G401 (cell line): ENCODE measurements around the gene DNAJB6. TPM values are rescaled to one million over a fixed set of nuclear protein-coding genes. Genes with fewer than 3 reads are reported as not detected.
"Not testable (repeated sequence)": the region's sequence is repeated elsewhere in the genome, so short reads cannot be mapped to it uniquely, and the experiment has no call there.

Experiments
- DNase-seq: peaks from one replicate; pipeline ENCODE4 v3.0.0-alpha.2; 2015; ENCODE audit warnings: low spot score
- in situ Hi-C: cut with HindIII; loops from 2 replicates; pipeline ENCODE4 v1.10.0; 2016; ENCODE audit warnings: low sequenced_read_pairs, mixed read lengths
- total RNA-seq: library from RNA; depleted of rRNA; stranded (reverse); fragments of >200 nt; shearing (Covaris generic); gene quantifications from 2 replicates; pipeline ENCODE4 v1.2.3, GENCODE V29; 2014

Gene DNAJB6
- total RNA-seq, 1 experiment from 2014 or later = 115 TPM

GRCh38 chr7:157318015-157318706 lies 18.6 kb upstream of the DNAJB6 start:
- in situ Hi-C loops = no loop called here
- no peak for DNase-seq

GRCh38 chr7:157320608-157320980 lies 16.2 kb upstream of the DNAJB6 start:
- no peak for DNase-seq
- in situ Hi-C loops = no loop called here

- in situ Hi-C loops = no loop called here
- no peak for DNase-seq
Measured at GRCh38 chr7:157323401-157323800, 13.4 kb upstream of the DNAJB6 start.

DNA sequence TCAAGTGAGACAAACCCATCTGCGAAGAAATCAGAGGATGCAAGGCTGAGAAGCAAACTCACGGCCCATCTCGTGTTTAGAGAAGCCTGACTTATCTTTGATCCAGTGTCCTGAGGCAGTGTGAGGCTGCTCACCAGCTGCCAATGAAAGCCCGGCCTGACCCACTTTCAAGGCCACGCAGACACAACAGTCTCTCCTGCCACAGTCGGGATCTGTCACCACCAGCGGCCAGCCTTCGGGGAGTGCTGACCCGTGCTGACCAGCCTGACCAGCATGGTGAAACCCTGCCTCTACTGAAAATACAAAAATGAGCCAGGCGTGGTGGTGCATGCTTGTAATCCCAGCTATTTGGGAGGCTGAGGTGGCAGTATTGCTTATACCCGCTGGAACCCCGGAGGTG lies 7.4 kb upstream of the DNAJB6 start:
- in situ Hi-C loops = no loop called here
- no peak for DNase-seq

DNA sequence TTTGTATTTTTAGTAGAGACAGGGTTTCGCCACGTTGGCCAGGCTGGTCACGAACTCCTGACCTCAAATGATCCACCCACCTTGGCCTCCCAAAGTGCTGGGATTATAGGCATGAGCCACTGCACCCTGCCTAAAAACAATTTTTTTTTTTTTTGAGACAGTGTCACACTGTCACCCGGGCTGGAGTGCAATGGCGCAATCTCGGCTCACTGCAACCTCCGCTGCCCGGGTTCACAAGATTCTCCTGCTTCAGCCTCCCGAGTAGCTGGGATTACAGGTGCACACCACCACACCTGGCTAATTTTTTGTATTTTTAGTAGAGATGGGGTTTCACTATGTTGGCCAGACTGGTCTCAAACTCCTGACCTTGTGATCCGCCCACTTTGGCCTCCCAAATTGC lies 6.2 kb upstream of the DNAJB6 start:
- in situ Hi-C loops = loop anchor here (10.0 kb wide), 1 partner anchor 224 kb away; no protein-coding TSS in a partner anchor
- not testable (repeated sequence) for DNase-seq

DNA sequence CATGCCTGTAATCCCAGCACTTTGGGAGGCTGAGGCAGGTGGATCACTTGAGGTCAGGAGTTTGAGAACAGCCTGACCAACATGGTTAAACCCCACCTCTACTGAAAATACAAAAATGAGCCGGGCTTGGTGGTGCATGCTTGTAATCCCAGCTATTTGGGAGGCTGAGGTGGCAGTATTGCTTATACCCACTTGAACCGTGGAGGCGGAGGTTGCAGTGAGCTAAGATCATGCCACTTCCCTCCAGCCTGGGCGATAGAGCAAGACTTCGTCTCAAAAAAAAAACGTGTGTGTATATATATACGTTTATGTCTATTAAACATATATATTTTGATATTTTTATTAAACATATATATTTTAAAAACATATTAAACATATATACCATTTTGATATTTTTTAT lies 5.8 kb upstream of the DNAJB6 start:
- not testable (repeated sequence) for DNase-seq
- in situ Hi-C loops = loop anchor here (10.0 kb wide), 1 partner anchor 224 kb away; no protein-coding TSS in a partner anchor

GRCh38 chr7:157335236-157335635 lies 1.6 kb upstream of the DNAJB6 start:
- DNase-seq = no peak
- in situ Hi-C loops = loop anchor here (10.0 kb wide), 1 partner anchor 220 kb away; no protein-coding TSS in a partner anchor

DNA sequence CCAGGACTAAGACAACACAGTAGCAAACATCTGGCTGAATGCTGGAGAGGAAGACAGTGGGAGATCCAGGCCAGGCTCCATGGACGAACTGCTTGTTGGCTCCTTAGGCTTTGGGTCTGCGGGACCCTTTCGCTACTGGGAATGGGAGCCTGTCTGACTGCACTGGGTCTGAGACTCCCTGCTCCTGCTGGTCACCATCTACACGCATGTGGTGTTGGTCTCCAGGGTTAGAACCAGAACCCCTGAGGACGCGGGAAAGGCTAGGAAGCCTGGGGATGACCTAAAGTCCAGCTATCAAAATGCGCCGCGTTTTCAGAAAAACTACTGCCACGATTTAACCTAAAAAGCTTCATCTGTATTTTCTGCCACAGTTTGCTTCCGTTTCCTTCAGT lies 817 bp upstream of the DNAJB6 start:
- DNase-seq = no peak

GRCh38 chr7:157337316-157338149 lies 729 bp downstream of the DNAJB6 start:
- DNase-seq = peak; percentile 16

More for the DNA sequence above, 817 bp upstream of the DNAJB6 start:
- in situ Hi-C loops = loop anchor here (10.0 kb wide), 1 partner anchor 219 kb away; no protein-coding TSS in a partner anchor

DNA sequence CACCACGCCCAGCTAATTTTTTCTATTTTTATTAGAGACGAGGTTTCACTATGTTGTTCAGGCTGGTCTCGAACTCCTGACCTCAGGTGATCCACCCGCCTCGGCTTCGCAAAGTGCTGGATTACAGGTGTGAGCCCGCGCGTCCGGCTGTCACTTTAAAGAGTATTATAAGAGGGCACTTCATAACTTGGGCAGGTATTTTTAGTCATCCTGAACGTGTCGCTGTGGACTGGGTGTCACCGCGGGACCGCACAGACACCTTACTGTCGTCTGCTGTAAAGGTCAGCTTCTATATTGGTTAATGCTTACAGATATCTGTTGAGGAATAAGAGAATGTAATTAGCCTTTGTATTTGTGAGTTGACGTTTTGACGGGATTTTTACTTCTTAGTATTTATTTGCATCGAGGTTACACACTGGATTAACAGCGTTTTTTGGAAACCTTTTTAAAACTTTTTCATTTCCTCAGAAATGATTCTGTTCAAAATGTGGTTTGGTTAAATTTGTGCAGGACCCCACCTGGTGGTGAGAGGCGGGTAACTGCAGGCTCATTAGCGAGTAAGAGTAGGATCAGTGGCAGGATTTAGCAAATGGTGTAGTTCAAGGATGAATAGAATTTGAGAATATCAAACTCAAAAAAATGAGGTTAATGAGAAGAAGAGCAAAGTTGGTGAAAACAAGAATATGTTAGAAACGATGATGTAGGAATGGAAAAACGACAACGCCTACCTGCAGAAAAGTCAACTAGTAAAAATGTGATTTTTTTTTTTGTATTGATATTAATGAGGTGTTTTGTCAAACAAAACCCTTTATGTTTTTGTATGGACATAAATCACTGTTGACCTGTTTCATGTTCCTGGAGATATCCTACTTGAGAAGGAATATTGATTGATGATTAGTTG lies 3.2 kb downstream of the DNAJB6 start:
- in situ Hi-C loops = loop anchor here (10.0 kb wide), 1 partner anchor 215 kb away; no protein-coding TSS in a partner anchor
- peak; percentile 73 for DNase-seq

More at GRCh38 chr7:157337316-157338149, 729 bp downstream of the DNAJB6 start:
- in situ Hi-C loops = loop anchor here (10.0 kb wide), 1 partner anchor 217 kb away; no protein-coding TSS in a partner anchor

DNA sequence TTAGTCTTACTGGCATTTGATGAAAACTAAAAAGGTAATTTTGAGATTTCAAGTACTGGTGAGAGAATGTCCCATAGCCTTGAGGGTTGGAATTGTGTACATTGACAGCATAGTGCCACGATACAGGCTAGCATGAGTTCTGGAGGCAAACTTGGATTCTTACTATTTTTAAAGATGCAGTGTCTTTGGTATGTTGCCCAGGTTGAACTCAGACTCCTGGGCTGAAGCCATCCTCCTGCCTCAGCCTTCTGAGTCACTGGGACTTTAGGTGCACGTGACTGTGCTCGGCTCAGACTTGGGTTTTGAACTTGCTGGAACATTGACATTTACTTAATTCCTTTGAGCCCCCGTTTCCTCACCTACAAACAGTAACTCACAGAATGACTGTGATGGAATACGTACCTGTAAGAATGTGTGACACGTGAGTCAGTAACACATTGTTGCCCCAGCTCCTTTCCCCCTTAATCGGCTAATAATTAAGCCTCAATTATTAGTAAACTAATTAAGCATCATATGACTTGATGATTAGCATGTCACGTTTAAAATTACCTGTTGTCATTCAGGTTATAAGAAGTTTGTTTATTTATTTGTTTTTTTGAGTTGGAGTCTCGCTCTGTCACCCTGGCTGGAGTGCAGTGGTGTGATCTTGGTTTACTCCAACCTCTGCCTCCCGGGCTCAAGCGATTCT lies 10.6 kb downstream of the DNAJB6 start:
- DNase-seq = no peak
- in situ Hi-C loops = no loop called here

DNA sequence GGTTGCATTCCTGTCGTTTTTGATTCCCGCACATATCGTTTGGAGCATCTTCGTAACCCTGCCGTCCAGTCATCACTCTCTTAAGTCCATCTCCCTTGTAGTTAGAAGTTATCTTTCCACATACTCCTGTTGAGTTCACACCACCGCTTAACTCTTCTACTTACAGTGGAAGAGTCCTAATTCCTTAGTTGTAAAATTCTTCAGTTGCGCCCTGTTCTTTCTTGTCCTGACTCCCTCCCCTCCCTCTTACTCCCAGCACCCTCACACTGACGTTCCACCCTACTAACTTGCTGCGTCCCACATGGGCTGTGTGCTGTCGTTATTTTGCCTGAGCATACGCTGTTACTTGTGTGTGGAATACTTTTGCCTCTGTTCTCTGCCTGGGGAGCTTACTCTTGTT lies 11.7 kb downstream of the DNAJB6 start:
- in situ Hi-C loops = no loop called here
- no peak for DNase-seq

- DNase-seq = no peak
- in situ Hi-C loops = no loop called here
Measured at GRCh38 chr7:157352516-157352915, 15.7 kb downstream of the DNAJB6 start.

DNA sequence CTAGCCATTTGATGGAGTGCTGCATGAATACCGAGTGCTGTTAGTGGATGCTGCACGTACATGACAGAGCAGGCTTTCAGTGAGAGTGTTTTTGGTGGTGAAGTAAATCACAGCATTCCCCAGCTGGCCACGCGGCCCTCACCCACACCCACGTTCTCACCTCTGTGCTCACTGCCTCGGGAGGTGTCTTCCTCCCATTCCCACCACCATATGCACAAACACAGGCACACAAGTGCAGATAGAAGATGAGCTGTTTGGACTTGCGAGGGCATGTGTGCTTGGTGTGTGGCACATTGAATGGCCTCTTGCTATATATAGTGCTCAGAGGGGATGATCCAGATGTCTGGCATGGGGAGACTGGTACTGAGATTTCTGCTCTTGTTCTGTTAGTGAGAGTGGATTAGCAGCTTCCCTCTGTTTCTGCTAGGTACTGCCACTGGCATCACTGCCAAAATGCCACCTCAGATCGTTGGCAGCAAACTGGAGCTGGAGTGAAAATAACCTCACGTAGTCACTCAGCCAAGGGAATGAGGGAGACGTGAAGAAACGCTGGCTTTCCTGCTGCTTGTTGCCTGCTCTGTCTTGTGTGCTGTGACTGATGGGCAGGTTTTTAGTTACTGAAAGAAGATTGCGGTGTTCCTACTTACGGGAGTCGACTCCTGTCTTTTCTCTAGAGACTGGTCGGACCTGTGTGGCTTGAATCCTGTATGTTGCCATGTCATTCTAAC lies 19.1 kb downstream of the DNAJB6 start:
- in situ Hi-C loops = no loop called here
- DNase-seq = peak; percentile 89

- DNase-seq = no peak
- in situ Hi-C loops = no loop called here
Measured at GRCh38 chr7:157357129-157358040, 20.6 kb downstream of the DNAJB6 start.

DNA sequence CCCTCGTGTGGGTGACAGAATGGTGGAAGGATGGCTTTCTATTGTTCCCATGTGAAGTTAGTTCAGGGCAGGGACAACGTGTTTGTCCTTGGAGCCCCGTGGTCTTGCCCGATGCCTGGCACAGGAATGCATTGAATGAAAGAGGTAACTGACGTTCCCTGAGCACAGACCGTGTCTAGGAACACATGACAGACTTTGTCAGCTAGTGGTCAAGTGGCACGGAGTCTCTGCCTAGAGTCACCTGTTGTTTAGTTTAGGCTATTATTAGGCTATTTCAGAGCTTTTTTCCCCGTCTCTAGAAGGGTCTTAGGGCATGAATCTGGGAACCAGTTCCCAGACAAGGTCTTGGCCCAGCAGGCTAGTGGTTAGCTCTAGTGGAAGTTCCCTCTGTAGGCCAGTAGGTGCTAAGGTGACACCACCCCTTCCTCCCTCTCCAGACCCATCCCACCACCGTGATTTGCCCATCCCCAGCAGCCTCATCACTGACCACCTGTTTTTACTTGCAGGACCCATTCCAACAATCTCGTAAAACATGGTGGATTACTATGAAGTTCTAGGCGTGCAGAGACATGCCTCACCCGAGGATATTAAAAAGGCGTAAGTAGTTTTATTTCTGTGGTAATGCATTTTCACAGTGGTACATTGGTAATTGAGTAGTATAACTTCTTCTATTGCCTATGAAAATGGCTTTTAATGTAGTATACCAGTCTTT lies 21.4 kb downstream of the DNAJB6 start:
- in situ Hi-C loops = no loop called here
- DNase-seq = no peak

DNA sequence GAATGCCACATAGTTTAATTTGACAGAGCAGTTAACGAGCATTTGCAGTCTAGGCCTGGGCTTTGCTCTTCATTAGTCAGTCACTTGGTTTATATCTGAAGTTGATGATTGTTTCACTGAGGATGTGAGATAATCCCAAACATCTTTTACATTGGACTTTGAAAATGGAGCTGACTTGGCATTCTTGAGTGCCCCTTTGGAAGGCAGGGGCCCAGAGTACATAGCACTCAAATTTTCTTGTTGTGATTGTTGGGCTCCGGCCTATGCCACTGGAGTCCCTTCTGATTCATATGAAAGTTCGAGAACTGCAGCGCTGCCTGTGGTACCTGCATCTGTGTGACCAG lies 21.9 kb downstream of the DNAJB6 start:
- in situ Hi-C loops = no loop called here
- DNase-seq = no peak
